ENCODE data around the gene DAPK3. TPM values are rescaled to one million over a fixed set of nuclear protein-coding genes. Genes with fewer than 3 reads are reported as not detected.
"Not testable (repeated sequence)": the region's sequence is repeated elsewhere in the genome, so short reads cannot be mapped to it uniquely, and the experiment has no call there.

The DAPK3 gene
- total RNA-seq, 6 experiments from 2014 or later: 13.1 to 63.7 (median 24.9) TPM

DNA sequence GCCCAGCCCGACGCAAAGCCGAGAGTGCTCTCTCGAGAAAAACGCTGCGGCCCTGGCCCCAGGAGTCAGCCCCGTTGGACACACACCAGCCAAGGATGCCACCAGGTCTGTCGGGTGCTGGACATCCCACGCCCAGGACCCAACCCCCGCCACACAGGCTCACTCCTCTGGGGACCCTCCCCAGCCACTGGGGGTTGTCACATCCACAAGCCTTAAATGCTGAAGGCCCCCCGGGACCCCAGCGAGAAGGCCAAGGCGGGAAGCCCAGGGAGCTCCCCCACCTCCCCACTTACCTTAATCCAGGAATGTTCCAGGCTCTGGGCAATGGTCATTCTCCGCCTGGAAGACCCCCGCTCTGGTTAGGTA is 11.2 kb downstream of the DAPK3 start:
- intact Hi-C loops (cut with DNase I): no loop called here
- DNase-seq: no peak
- Histone ChIP-seq H3K36me3 (peaks cover 9 to 65% (median 25%) of the 10 kb centered on the region in 4 donors), H3K4me1 (no peaks in the 10 kb centered on the region), H3K4me3 (no peak overlapping the region), H3K27me3 (no peaks in the 10 kb centered on the region), H3K27ac (no peak overlapping the region), H3K9me3 (no peaks in the 10 kb centered on the region)
- WGBS (ENCODE audit: insufficient coverage, low coverage, low lambda C conversion rate, missing lambda C conversion rate): 100% methylated on average over 2 of the region's 15 CpGs
- ATAC-seq: no peak
- TF ChIP-seq, protein P1, sequence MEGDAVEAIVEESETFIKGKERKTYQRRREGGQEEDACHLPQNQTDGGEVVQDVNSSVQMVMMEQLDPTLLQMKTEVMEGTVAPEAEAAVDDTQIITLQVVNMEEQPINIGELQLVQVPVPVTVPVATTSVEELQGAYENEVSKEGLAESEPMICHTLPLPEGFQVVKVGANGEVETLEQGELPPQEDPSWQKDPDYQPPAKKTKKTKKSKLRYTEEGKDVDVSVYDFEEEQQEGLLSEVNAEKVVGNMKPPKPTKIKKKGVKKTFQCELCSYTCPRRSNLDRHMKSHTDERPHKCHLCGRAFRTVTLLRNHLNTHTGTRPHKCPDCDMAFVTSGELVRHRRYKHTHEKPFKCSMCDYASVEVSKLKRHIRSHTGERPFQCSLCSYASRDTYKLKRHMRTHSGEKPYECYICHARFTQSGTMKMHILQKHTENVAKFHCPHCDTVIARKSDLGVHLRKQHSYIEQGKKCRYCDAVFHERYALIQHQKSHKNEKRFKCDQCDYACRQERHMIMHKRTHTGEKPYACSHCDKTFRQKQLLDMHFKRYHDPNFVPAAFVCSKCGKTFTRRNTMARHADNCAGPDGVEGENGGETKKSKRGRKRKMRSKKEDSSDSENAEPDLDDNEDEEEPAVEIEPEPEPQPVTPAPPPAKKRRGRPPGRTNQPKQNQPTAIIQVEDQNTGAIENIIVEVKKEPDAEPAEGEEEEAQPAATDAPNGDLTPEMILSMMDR (IDR thresholded peaks at IDR 0.05): no peak
- no peak for TF ChIP-seq POLR2A (IDR thresholded peaks at IDR 0.05)

DNA sequence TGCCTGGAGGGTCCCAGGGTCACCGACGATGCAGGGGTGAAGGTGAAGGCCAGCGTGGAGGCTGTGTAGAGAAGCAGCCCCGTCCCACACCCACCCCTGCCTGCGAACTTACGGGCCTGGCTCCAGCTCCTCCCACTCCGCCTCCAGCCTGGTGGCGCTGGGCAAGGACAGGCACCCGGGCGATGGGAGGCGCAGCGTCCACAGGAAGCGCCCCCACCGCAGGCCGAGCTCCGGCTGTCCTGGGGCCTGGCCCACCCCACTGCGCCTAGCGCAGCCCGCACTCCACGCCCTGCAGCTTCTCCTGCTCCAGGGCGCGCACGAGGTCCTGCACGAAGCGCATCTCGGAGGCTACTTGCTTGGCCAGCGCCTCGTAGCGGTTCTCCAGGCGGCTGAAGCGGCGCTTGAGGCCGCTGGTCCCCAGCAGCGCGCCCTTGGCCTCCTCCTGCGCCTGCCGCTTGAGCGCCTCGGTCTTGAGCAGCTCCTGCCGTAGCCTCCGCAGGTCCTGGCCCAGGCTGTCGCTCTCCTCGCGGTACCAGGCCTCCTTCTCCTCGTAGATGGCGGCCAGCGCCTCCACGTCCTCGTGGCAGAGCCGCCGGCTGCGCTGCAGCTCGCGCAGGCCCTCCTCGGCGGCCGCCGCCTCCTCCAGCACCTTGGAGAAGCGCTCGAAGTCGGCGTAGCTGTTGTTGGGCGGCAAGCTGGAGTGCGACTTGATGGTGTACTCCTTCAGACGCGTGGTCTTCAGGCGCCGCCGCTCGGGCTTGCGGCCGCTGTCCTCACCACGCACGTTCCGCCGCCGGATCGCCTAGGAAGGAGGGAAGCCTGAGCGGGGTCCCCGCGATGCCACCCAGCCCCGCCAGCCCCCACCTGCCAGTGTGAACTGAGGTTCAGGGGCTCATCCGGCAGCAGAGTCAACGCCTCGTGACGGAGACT is 11.8 kb downstream of the DAPK3 start:
- Histone ChIP-seq H3K36me3 (peaks cover 9 to 62% (median 25%) of the 10 kb centered on the region in 4 donors), H3K9me3 (no peaks in the 10 kb centered on the region), H3K27me3 (no peaks in the 10 kb centered on the region), H3K4me1 (no peaks in the 10 kb centered on the region), H3K27ac (no peak overlapping the region), H3K4me3 (no peak overlapping the region)
- TF ChIP-seq, protein P1 (IDR thresholded peaks at IDR 0.05): no peak
- TF ChIP-seq POLR2A (IDR thresholded peaks at IDR 0.05): no peak
- DNase-seq: no peak
- intact Hi-C loops (cut with DNase I): no loop called here
- ATAC-seq: peak in 2 of 4 donors; percentile 10 to 20
- 100% methylated on average over 2 of the region's 86 CpGs for WGBS (ENCODE audit: insufficient coverage, low coverage, low lambda C conversion rate, missing lambda C conversion rate)

DNA sequence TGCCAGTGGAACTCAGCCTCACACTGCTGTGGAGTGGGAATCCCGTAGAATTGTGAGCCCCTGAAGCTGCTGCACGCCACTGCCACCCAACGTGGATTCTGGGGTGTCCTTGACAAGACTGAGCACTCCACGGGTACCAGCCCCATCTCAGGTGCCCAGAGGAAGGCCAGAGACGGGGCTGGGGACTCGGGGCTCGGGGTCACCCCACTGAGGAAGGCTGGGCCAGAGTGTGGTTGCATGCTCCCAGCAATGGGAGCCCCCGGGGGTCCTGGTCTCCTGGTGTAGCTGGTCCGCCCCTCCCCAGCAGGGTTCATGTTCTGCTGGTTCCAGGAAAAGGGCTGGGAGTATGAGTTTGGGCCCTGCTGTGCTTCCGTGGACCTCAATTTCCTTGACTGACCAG is 15.2 kb downstream of the DAPK3 start:
- ATAC-seq: no peak
- intact Hi-C loops (cut with DNase I): no loop called here

DNA sequence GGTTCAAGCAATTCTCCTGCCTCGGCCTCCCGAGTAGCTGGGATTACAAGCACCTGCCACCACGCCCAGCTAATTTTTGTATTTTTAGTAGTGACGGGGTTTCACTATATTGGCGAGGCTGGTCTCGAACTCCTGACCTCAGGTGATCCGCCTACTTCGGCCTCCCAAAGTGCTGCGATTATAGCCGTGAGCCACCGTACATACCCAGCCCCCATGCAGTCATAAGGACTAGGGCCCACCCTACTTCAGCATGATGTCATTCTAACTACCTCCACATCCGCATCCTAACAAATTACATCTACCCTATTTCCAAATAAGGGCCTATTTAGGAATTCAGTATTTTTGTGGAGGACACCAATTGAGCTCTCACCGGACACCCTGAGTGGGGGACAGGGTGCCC is 15.6 kb downstream of the DAPK3 start:
- WGBS (ENCODE audit: insufficient coverage, low coverage, low lambda C conversion rate, missing lambda C conversion rate): 88% methylated on average over 13 of the region's 13 CpGs
- intact Hi-C loops (cut with DNase I): not testable (repeated sequence)

More for the DNA sequence above, 15.2 kb downstream of the DAPK3 start:
- Histone ChIP-seq H3K36me3 (peaks cover 0 to 31% (median 9%) of the 10 kb centered on the region in 4 donors), H3K9me3 (no peaks in the 10 kb centered on the region), H3K4me1 (no peaks in the 10 kb centered on the region), H3K4me3 (no peak overlapping the region), H3K27me3 (no peaks in the 10 kb centered on the region), H3K27ac (no peak overlapping the region)
- WGBS (ENCODE audit: insufficient coverage, low coverage, low lambda C conversion rate, missing lambda C conversion rate): 100% methylated on average over 1 of the region's 10 CpGs
- no peak for DNase-seq
- TF ChIP-seq, protein P1 (IDR thresholded peaks at IDR 0.05): no peak
- TF ChIP-seq POLR2A (IDR thresholded peaks at IDR 0.05): no peak

DNA sequence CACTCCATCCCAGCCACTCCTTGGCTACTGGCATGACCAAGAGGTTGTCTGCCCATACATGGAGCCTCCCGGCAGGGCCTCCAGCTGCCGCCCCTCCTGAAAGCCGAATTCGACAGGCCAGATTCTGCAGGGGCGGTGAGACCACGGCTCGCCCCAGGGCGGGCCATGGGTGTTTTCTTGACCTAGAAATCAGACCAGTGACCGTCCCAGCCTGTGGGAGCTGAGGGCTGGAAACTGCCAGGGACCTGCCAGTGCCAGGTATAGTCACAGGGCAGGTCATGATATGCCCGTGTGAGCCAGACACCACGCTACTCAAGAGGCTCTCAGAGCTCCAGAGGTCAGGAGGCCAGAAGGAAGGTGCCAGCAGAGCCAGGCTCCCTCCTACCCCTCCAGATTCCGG is 16.8 kb downstream of the DAPK3 start:
- no peak overlapping the region for H3K27ac ChIP-seq
- TF ChIP-seq, protein P1 (IDR thresholded peaks at IDR 0.05): no peak
- TF ChIP-seq POLR2A (IDR thresholded peaks at IDR 0.05): no peak
- H3K9me3 ChIP-seq: no peaks in the 10 kb centered on the region
- intact Hi-C loops (cut with DNase I): no loop called here
- H3K4me1 ChIP-seq: no peaks in the 10 kb centered on the region
- H3K27me3 ChIP-seq: no peaks in the 10 kb centered on the region
- DNase-seq (no peak), ATAC-seq (no peak)
- H3K36me3 ChIP-seq: peaks cover 0 to 16% (median 1%) of the 10 kb centered on the region in 4 donors
- WGBS (ENCODE audit: insufficient coverage, low coverage, low lambda C conversion rate, missing lambda C conversion rate): no CpG with 5 or more reads among the region's 12 CpGs
- no peak overlapping the region for H3K4me3 ChIP-seq

More for the DNA sequence above, 15.6 kb downstream of the DAPK3 start:
- H3K4me3 ChIP-seq, DNase-seq, H3K9me3 ChIP-seq, H3K27ac ChIP-seq, ATAC-seq, H3K4me1 ChIP-seq, H3K27me3 ChIP-seq: not testable (repeated sequence)
- peaks cover 0 to 28% (median 8%) of the 10 kb centered on the region in 4 donors for H3K36me3 ChIP-seq

DNA sequence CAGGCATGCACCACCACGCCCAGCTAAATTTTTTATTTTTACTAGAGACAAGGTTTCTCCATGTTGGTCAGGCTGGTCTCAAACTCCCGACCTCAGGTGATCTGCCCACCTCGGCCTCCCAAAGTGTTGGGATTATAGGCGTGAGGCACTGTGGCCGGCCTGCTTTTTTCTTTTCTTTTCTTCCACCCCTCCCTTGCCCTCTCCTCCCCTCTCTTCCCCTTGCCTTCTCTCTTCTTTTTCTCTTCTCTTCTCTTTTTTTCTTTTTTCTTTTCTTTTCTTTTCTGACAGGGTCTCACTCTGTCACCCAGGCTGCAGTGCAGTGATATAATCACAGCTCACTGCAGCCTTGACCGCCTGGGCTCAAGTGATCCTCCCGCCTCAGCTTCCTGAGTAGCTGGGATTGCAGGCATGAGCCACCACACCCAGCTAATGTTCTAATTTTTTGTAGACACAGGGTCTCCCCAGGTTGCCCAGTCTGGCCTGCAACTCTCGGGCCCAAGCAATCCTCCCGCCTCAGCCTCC is 18.1 kb downstream of the DAPK3 start:
- WGBS (ENCODE audit: insufficient coverage, low coverage, low lambda C conversion rate, missing lambda C conversion rate): 89% methylated on average over 6 of the region's 9 CpGs
- H3K4me3 ChIP-seq; DNase-seq; H3K36me3 ChIP-seq; intact Hi-C loops (cut with DNase I); H3K9me3 ChIP-seq; H3K4me1 ChIP-seq; ATAC-seq; H3K27ac ChIP-seq; H3K27me3 ChIP-seq: not testable (repeated sequence)
